Right lung (tissue), 5 donors: Measurements from ENCODE around the gene SCGB3A2. TPM values are rescaled to one million over a fixed set of nuclear protein-coding genes. Genes with fewer than 3 reads are reported as not detected.
"Not testable (repeated sequence)": the region's sequence is repeated elsewhere in the genome, so short reads cannot be mapped to it uniquely, and the experiment has no call there.

Experiments used
- DNase-seq, 2 donors: peaks; one replicate each; pipeline ENCODE4 v3.0.0-alpha.2; 2013
- polyA plus RNA-seq, 5 donors: library from polyadenylated mRNA; unstranded; fragments of 120-200 nt; gene quantifications; one replicate each; pipeline versions ENCODE4 v1.2.1 to v1.2.3, GENCODE V29; 2013; ENCODE audit warnings: inconsistent platforms in 1 of 5, low replicate concordance in 1 of 5; ENCODE audit not compliant: insufficient read length in 5 of 5, insufficient read depth in 1 of 5

SCGB3A2 gene
- polyA plus RNA-seq, 5 donors, result 1,303 to 2,692 (median 2,261) TPM

GRCh38 chr5:147859962-147860640, 18.4 kb upstream of the SCGB3A2 start:
- no peak for DNase-seq

DNA sequence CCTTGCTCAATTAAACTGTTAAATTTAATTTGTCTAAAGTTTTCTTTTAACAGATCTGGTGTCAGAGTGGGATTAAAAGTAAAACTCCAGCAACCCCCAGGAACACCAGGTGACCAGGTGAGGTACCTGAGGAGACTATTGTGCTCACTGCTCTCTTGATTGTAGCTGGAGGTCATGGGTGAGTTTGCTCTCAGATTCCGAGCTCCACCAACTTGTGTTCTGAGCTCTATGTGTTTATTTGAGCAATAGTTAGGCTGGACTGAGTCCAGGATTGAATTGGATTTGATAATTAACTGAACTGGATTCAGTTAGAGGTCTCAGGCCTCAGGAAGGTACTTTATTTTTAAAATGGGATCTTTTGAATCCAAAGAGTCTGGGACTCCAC, 17.9 kb upstream of the SCGB3A2 start:
- DNase-seq, result no peak

DNA sequence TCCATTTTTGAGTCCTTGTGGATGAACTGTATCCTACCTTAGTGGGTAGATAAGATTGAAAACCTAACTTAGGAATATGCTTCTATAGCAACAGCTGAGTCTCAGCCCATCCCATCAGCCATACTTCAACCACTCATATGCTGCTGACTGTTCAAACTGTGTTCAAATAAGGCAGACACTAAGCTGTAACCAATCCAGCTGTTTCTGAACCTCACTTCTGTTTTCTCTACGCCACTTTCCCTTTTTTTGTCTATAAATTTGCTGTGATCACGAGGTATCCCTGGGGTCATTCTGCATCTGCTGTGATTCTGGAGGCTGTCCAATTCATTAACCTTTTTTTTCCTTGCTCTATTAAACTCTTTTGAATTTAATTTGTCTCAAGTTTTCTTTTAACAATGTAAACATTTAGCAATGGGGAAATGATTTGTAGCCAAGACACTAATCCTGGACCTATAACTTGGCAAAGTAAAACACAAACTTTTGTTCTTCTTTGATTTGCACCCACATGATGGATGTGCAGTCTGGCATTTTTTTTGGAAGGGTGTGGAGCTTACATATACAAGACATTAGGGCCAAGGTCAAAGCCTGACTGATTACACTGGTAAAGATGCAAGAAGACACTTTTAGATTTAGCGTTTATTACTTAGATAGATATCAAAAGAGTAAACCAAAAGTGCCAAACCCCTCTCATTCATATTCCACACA, 14.9 kb upstream of the SCGB3A2 start:
- DNase-seq, result peak; percentile 21 to 26

DNA sequence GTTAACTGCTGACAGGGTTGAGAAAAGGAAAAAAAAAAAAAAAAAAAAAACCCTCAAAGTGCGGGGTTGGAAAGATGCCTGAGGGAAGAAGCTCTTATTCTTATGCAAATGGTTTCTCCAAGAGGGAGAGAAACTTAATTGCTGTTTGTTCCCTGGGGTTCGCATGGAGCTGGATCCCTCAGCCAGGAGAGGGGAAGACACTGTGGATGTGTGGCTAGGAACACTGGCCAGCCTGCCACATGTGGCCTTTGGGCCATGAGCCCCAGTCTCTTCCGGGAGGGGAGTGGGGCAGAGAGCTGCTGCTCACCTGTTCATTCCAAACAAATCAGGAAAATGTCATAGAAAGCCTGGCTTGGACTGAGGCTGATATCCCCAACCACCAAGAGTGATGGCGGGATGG, 9.4 kb upstream of the SCGB3A2 start:
- no peak for DNase-seq

GRCh38 chr5:147869892-147870291, 8.6 kb upstream of the SCGB3A2 start:
- not testable (repeated sequence) for DNase-seq

DNA sequence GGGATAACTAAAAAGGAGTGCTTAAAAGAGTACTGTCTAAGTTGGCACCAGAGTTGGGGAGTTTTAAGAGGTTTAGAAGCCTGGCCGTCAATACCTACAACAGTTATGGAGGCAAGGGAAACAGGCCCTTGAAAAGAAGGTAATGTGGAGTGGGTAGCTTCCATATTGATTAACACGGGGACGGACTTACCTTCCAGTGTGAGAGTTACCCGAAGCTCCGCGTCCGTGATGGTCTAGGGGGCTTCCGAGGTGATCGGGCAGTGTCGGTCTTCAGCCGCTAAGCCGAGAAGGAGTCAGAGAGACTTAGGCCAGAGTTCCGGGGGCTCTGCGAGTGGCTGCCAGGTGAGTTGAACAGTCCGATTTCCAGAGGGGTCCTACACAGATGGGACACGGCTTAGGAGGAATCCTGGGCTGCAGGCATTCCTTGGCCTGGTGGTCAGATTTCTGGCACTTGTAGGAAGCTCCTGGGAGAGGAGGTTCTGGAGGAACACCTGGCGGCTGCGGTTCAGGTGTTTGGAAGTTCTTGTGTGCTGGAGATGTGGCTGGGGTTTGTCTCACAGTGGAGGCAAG, 6.4 kb upstream of the SCGB3A2 start:
- not testable (repeated sequence) for DNase-seq

DNA sequence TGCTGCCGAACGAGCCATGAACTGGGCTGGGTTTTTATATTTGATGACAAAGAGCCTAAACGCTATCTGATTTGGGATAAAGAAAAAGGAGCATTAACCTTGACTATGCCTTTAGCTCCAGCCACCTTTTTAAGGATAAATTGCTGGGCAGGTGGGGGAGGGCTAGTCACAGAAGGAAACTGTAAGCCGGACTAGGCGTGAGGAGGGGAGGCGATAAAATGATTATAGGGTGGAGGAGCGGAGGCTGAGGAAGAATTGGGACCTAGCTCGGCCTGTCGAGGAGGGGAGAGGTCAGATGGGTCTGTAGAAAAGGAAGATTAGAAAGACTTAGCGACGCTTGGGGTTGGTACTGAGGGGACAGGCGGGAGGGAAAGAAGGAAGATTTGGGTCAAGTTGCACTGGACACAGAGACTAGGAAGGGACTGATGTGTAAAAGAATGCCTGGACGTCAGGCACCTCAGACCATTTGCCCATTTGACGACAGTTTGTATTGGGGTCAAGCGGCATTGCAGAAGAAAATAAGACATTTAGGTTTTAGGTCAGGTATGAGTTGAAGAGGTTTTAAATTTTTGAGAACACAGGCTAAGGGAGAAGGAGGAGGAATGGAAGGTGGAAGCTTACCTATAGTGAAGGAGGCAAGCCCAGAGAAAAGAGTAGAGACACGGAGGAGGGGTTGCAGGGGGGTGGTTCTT, 5.6 kb upstream of the SCGB3A2 start:
- not testable (repeated sequence) for DNase-seq

DNA sequence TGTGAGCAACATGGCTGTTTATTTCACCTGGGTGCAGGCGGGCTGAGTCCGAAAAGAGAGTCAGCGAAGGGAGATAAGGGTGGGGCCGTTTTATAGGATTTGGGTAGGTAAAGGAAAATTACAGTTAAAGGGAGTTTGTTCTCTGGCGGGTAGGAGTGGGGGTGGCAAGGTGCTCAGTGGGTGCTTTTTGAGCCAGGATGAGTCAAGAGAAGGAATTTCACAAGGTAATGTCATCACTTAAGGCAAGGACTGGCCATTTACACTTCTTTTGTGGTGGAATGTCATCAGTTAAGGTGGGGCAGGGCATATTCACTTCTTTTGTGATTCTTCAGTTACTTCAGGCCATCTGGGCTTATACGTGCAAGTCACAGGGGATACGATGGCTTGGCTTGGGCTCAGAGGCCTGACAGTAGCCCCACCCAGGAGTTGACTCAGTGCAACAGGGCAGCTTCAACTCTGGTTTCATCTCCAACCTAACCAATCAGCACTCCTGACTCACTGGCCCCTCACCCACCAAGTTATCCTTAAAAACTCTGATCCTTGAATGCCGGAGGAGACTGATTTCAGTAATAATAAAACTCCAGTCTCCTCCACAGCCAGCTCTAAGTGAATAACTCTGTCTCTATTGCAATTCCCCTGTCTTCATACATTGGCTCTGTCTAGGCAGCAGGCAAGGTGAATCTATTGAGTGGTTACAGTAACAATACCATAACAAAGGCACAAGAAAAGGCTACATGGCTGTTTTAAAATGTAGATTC, 4.2 kb upstream of the SCGB3A2 start:
- DNase-seq, result not testable (repeated sequence)

DNA sequence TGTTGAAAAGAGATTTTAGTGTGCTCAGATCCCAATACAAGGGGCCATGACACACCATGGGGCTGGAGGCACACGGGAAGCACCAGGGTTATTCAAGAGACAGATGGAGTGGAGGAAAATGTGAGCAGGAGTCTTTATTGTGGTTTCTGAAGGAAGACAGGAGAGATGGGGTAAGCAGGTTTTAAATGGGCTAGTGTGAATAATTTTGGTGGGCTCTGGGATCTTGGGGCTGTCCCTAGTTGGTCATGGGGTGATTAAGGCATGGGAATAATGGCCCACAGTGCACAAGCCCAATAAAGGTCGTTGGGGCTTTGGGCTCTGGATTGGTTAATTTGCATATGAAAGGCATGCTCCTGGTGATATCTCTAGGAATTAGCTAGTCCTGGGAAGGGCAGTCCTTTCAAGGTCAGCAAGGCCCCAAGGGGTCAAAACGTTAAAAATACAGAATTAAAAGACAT, 3.6 kb upstream of the SCGB3A2 start:
- DNase-seq, result no peak

GRCh38 chr5:147876141-147876540, 2.4 kb upstream of the SCGB3A2 start:
- no peak for DNase-seq

DNA sequence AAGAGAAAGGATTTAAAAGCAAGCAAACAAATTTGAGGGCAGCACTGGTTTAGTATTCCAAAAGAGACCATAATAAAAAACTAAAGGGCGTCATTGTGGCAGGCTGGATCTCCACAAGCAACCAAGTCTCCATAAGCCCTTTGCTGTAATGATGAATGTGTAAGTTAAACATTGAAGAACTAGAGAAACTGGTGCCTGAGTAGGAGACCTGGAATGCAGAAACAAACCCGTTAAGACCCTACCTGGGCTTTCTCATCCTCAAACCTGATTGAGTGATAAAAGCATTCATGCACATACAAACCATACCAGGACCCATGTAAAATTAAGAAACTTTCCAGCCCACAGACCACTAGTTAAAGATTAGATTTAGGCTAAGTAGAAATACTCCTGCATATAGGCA, 1.9 kb upstream of the SCGB3A2 start:
- DNase-seq, result no peak

DNA sequence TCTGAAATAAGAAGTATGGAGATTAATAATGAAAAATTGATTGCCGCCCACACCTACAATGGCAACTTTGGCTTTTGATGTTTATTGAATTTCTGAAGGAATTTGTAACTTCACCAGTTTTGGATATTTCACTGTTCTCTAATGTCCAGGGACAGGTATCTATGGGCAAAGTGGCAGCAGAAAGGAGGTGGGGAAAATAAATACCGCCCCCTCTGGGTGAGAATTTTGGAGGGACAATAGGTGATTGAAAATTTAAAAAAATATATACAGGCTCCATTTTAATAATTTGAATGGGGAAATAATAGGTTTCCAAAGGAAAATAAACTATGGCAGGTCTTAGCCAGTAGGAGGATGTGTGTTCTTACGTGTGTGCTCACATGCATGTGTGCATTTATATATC, 1.3 kb downstream of the SCGB3A2 start:
- no peak for DNase-seq

DNA sequence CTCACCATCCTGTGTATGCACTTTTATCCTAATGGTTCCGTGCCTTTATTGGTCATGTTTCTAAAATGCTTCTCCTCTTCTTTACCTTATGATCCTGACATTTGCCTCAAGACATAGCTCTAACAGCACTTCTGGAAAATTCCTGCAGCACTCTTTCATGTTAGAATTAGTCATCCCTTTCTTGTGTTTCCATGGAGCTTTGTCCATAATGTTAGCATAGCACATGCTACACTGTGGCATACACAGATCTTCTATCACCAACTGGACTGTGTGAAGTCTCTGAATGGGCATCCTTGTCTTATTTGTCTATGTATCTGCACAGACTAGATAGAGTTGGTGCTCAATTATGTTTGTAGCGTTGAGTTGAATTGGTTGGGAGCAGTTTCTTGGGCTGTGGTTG, 2.0 kb downstream of the SCGB3A2 start:
- DNase-seq, result no peak

DNA sequence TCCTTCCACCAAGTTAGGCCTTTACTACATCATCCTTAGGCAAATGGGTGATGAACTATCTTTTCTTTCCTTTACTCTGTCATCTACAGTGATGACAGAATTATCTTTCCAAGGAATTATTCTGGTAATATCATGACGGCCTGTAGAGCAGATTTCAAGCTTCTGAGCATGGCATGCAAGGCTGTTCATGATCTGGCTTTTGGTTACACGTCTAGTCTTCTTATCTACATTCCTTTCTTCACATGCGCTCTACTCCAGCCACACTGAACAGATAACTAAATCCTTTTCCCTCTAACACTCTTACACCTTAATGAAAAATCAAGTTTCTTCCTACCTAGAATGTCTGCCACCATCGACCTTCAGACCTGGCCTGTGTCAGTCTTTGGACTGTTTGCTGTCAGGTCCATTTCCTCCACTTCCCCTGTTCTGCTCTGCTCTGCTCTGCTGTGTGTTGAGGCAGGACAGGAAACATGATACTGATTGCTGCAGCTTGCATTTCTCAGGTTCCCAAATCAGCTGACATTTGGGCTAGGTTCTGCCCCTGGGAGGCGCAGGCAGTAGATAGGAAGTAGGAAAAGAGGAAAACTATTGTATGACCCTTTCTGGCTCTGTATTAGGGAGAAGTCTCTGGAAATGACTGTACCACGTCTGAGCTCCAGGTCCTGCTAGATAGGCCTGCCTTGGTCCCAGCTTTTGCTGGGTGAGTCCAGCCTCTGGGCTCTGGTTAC, 4.2 kb downstream of the SCGB3A2 start:
- DNase-seq, result no peak

DNA sequence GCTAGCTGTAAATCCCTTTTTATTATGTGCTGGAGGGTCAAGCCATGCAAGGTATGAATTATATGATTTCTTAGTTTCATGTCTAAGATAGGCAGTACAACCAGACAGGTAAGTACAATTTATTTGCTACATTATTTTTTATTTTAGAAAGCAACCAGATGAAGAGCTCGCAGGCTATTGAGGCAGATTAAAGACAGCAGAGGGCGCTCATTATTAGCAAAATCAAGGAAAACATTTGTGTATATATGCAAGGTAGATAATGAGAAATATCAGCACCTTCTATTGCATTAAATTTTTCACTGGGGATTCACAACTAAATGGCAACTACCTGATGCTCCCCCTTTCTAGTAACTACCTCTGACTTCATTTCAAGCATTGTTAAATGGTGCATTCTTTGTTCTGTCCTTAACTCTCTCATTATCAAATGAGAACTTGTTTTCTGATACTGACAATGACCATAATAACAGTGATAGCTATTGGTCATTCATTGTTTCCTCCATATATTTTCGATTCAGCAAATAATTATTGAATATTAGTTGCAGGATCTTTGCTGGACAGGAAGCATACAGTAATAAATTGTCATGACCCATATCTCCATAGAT, 8.6 kb downstream of the SCGB3A2 start:
- DNase-seq, result no peak

DNA sequence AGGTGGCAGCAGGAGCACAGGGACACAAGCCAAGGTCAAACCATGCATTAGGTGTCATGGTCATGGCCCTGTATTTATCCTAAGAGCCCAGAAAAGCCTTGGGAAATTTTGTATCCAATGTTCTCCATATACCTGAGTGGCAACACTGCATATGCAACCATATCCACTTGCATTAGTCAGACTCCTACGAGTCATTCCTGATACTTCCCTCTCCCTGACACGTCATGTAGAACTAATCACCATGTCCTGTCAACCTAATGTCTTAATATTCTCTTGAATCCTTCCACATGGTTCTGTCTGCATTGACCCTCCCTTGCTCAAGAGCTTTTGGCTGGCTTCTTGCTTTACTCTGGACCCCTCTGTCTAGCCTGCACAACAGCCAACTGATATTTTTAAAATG, 9.4 kb downstream of the SCGB3A2 start:
- no peak for DNase-seq

DNA sequence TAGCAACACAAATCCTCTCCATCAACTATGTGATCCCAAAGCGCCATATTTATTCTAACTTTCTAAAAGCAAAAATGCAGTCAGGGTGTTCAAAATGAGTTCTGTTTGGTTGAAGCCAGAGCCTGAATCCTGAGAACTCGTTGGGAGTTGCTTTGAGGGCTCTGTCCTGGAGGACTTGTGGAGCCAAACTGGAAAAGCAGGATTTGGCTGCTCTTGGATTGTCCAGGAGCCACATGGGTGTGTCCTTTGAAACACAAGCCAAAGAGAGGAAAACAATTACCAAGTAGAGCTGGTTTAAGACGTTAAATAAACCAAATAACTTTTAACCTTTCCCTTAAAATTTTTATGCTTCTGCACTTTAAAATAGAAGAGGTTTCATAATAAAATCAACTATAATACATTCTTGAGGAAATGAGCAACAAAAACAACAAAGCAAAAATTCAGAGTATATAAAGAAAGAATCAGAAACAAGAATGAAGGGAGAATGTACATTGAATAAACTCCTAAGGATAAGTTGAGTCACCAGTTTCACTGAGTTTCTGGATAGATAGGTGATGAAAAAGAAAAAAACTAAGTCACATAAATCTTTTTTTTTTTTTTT, 14.3 kb downstream of the SCGB3A2 start:
- DNase-seq, result peak; percentile 27 to 34

- DNase-seq, result no peak
These were observed 15.3 kb downstream of the SCGB3A2 start for GRCh38 chr5:147893820-147894219.

DNA sequence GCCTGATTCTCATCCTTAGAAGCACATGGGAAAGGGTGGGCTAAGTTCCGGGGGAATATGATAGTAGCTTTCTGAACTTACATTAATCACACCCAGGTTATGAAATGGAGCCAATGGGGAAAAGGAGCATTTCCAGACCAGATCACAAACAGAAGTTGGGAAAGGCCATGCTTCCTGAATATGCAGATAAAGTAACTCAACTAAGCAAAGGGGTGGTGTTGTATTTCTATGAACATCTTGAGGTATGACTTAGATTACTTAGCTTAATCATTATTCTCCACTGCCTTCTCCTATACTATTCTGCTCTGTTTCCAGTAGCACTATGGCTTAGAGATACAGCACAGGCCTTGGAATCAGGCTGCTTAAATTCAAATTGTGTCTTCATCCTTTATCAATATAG, 17.4 kb downstream of the SCGB3A2 start:
- no peak for DNase-seq

DNA sequence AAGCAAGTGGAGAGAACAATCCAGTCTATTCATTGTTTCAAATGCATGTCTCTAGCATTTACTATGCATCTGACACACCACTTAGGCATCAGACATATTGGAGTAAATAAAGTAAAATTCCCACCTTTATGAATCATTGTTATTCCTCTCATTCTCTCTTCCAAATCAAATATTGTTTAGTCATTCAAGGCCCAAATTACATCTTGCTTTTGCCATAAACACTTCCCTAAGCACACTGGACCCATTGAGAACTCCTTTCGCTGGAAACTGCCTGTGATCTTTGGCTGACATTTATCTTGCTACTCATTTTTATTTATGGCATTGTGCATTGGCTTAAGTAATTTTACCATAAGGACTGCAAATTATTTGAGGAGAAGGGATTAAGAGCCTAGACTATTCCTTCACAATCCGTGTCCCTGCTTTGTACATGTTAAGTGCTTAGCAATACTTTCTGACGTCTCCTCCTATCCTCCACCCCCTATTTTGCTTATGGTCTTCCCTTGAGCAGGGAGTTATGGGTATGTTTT, 20.4 kb downstream of the SCGB3A2 start:
- DNase-seq, result no peak
